NCI-H1092 treated with DMSO at 0.1 percent for 48 hours (cell line): ENCODE measurements around the gene CDC42.
"Not testable (repeated sequence)": the region's sequence is repeated elsewhere in the genome, so short reads cannot be mapped to it uniquely, and the experiment has no call there.

Source experiments
- DNase-seq: peaks from one replicate; lab custom pipeline; 2025; lab: John Stamatoyannopoulos, UW

The CDC42 gene

GRCh38 chr1:22052115-22053016, at the start of gene CDC42:
Gene CDC42, plus strand, starts transcription at chr1:22052709. Its CDS starts 25,770 bp downstream, at chr1:22078479.
- peak; percentile 98 for DNase-seq

- DNase-seq: not testable (repeated sequence)
Measured at GRCh38 chr1:22002875-22003274, 49.6 kb upstream of the CDC42 start.

- not testable (repeated sequence) for DNase-seq
Measured at GRCh38 chr1:22003959-22004358, 48.5 kb upstream of the CDC42 start.

- peak; percentile 37 for DNase-seq
Measured at GRCh38 chr1:22005261-22006149, 47.0 kb upstream of the CDC42 start.

- not testable (repeated sequence) for DNase-seq
Measured at GRCh38 chr1:22006736-22007135, 45.8 kb upstream of the CDC42 start.

- not testable (repeated sequence) for DNase-seq
Measured at GRCh38 chr1:22007262-22007661, 45.2 kb upstream of the CDC42 start.

GRCh38 chr1:22009566-22009965, 42.9 kb upstream of the CDC42 start:
- not testable (repeated sequence) for DNase-seq

GRCh38 chr1:22012752-22013151, 39.8 kb upstream of the CDC42 start:
- not testable (repeated sequence) for DNase-seq

GRCh38 chr1:22014575-22015206, 37.8 kb upstream of the CDC42 start:
- DNase-seq: not testable (repeated sequence)

GRCh38 chr1:22018583-22019559, 33.6 kb upstream of the CDC42 start:
- DNase-seq: peak; percentile 6

GRCh38 chr1:22021061-22021460, 31.4 kb upstream of the CDC42 start:
- no peak for DNase-seq

GRCh38 chr1:22024485-22025367, 27.8 kb upstream of the CDC42 start:
- peak; percentile 92 for DNase-seq

- peak; percentile 92 for DNase-seq
Measured at GRCh38 chr1:22025368-22026155, 26.9 kb upstream of the CDC42 start.

GRCh38 chr1:22026924-22027289, 25.6 kb upstream of the CDC42 start:
- DNase-seq: no peak

GRCh38 chr1:22030057-22030456, 22.5 kb upstream of the CDC42 start:
- DNase-seq: no peak

- DNase-seq: no peak
Measured at GRCh38 chr1:22030473-22030872, 22.0 kb upstream of the CDC42 start.

GRCh38 chr1:22031214-22031962, 21.1 kb upstream of the CDC42 start:
- no peak for DNase-seq

- DNase-seq: not testable (repeated sequence)
Measured at GRCh38 chr1:22034834-22035233, 17.7 kb upstream of the CDC42 start.
